ENCODE data around the gene UNC13B. TPM values are rescaled to one million over a fixed set of nuclear protein-coding genes. Genes with fewer than 3 reads are reported as not detected.

UNC13B gene
- total RNA-seq, 1 experiment from 2014 or later, result not detected

- H3K27me3 ChIP-seq (ENCODE audit: low read length), result no peaks in the 10 kb centered on the region
These were observed 253.7 kb downstream of the UNC13B start for GRCh38 chr9:35415402-35416097.

GRCh38 chr9:35416098-35416427 is 254.3 kb downstream of the UNC13B start:
- Histone ChIP-seq H3K36me3 (ENCODE audit: insufficient read depth, low read length) (no peaks in the 10 kb centered on the region), H3K9ac (ENCODE audit: low read length) (no peak overlapping the region), H3K4me1 (ENCODE audit: low read length) (no peaks in the 10 kb centered on the region), H3K27me3 (ENCODE audit: low read length) (no peaks in the 10 kb centered on the region), H2AFZ (ENCODE audit: low read length) (no peak overlapping the region), H3K9me3 (ENCODE audit: low read length) (no peaks in the 10 kb centered on the region), H3K4me2 (ENCODE audit: low read depth, low read length, poor library complexity, severe bottlenecking) (no peak overlapping the region), H3K4me3 (ENCODE audit: low read length) (no peak overlapping the region), H3K27ac (ENCODE audit: low read length) (no peak overlapping the region), H4K20me1 (ENCODE audit: insufficient read depth, low read depth, low read length) (no peaks in the 10 kb centered on the region), H3K9me2 (replicated peaks; ENCODE audit: insufficient read depth, low read length) (no peaks in the 10 kb centered on the region), H3K79me2 (ENCODE audit: low read length) (no peaks in the 10 kb centered on the region)
- DNase-seq, result no peak

More at GRCh38 chr9:35415402-35416097, 253.7 kb downstream of the UNC13B start:
- no peak overlapping the region for H3K9ac ChIP-seq (ENCODE audit: low read length)
- H3K9me3 ChIP-seq (ENCODE audit: low read length), result no peaks in the 10 kb centered on the region
- H3K9me2 ChIP-seq (replicated peaks; ENCODE audit: insufficient read depth, low read length), result no peaks in the 10 kb centered on the region
- no peak overlapping the region for H3K27ac ChIP-seq (ENCODE audit: low read length)
- no peaks in the 10 kb centered on the region for H4K20me1 ChIP-seq (ENCODE audit: insufficient read depth, low read depth, low read length)
- no peak overlapping the region for H3K4me3 ChIP-seq (ENCODE audit: low read length)
- no peaks in the 10 kb centered on the region for H3K79me2 ChIP-seq (ENCODE audit: low read length)
- no peak overlapping the region for H2AFZ ChIP-seq (ENCODE audit: low read length)
- no peaks in the 10 kb centered on the region for H3K36me3 ChIP-seq (ENCODE audit: insufficient read depth, low read length)
- H3K4me1 ChIP-seq (ENCODE audit: low read length), result no peaks in the 10 kb centered on the region
- no peak overlapping the region for H3K4me2 ChIP-seq (ENCODE audit: low read depth, low read length, poor library complexity, severe bottlenecking)
- peak; percentile 41 for DNase-seq

- no peaks in the 10 kb centered on the region for H4K20me1 ChIP-seq (ENCODE audit: insufficient read depth, low read depth, low read length)
- H3K79me2 ChIP-seq (ENCODE audit: low read length), result no peaks in the 10 kb centered on the region
- no peaks in the 10 kb centered on the region for H3K36me3 ChIP-seq (ENCODE audit: insufficient read depth, low read length)
- DNase-seq, result peak; percentile 7
- H3K27me3 ChIP-seq (ENCODE audit: low read length), result no peaks in the 10 kb centered on the region
- no peaks in the 10 kb centered on the region for H3K9me2 ChIP-seq (replicated peaks; ENCODE audit: insufficient read depth, low read length)
- H2AFZ ChIP-seq (ENCODE audit: low read length), result no peak overlapping the region
- H3K4me2 ChIP-seq (ENCODE audit: low read depth, low read length, poor library complexity, severe bottlenecking), result no peak overlapping the region
- H3K4me3 ChIP-seq (ENCODE audit: low read length), result no peak overlapping the region
- H3K9ac ChIP-seq (ENCODE audit: low read length), result no peak overlapping the region
- no peak overlapping the region for H3K27ac ChIP-seq (ENCODE audit: low read length)
- no peaks in the 10 kb centered on the region for H3K9me3 ChIP-seq (ENCODE audit: low read length)
- H3K4me1 ChIP-seq (ENCODE audit: low read length), result no peaks in the 10 kb centered on the region
These were observed 260.5 kb downstream of the UNC13B start for GRCh38 chr9:35422346-35422745.

- peak; percentile 9 for DNase-seq
- Histone ChIP-seq H3K79me2 (ENCODE audit: low read length) (no peaks in the 10 kb centered on the region), H4K20me1 (ENCODE audit: insufficient read depth, low read depth, low read length) (no peaks in the 10 kb centered on the region), H3K9me3 (ENCODE audit: low read length) (no peaks in the 10 kb centered on the region), H3K9ac (ENCODE audit: low read length) (no peak overlapping the region), H3K4me1 (ENCODE audit: low read length) (no peaks in the 10 kb centered on the region), H3K36me3 (ENCODE audit: insufficient read depth, low read length) (no peaks in the 10 kb centered on the region), H3K27me3 (ENCODE audit: low read length) (no peaks in the 10 kb centered on the region), H3K4me2 (ENCODE audit: low read depth, low read length, poor library complexity, severe bottlenecking) (no peak overlapping the region), H3K9me2 (replicated peaks; ENCODE audit: insufficient read depth, low read length) (no peaks in the 10 kb centered on the region), H2AFZ (ENCODE audit: low read length) (no peak overlapping the region), H3K4me3 (ENCODE audit: low read length) (no peak overlapping the region), H3K27ac (ENCODE audit: low read length) (no peak overlapping the region)
These were observed 260.9 kb downstream of the UNC13B start for GRCh38 chr9:35422753-35423152.

GRCh38 chr9:35423499-35423898 is 261.7 kb downstream of the UNC13B start:
- no peak overlapping the region for H3K4me3 ChIP-seq (ENCODE audit: low read length)
- no peak for DNase-seq
- H3K36me3 ChIP-seq (ENCODE audit: insufficient read depth, low read length), result no peaks in the 10 kb centered on the region
- H3K79me2 ChIP-seq (ENCODE audit: low read length), result no peaks in the 10 kb centered on the region
- H3K27ac ChIP-seq (ENCODE audit: low read length), result no peak overlapping the region
- H3K9me3 ChIP-seq (ENCODE audit: low read length), result no peaks in the 10 kb centered on the region
- H3K9me2 ChIP-seq (replicated peaks; ENCODE audit: insufficient read depth, low read length), result no peaks in the 10 kb centered on the region
- no peaks in the 10 kb centered on the region for H3K4me1 ChIP-seq (ENCODE audit: low read length)
- H3K4me2 ChIP-seq (ENCODE audit: low read depth, low read length, poor library complexity, severe bottlenecking), result no peak overlapping the region
- no peak overlapping the region for H3K9ac ChIP-seq (ENCODE audit: low read length)
- no peaks in the 10 kb centered on the region for H4K20me1 ChIP-seq (ENCODE audit: insufficient read depth, low read depth, low read length)
- no peaks in the 10 kb centered on the region for H3K27me3 ChIP-seq (ENCODE audit: low read length)
- no peak overlapping the region for H2AFZ ChIP-seq (ENCODE audit: low read length)

GRCh38 chr9:35424356-35425352 is 262.8 kb downstream of the UNC13B start:
- Histone ChIP-seq H2AFZ (ENCODE audit: low read length) (no peak overlapping the region), H3K79me2 (ENCODE audit: low read length) (no peaks in the 10 kb centered on the region), H3K27ac (ENCODE audit: low read length) (no peak overlapping the region), H3K9me3 (ENCODE audit: low read length) (no peaks in the 10 kb centered on the region), H3K4me3 (ENCODE audit: low read length) (no peak overlapping the region), H3K4me1 (ENCODE audit: low read length) (no peaks in the 10 kb centered on the region), H3K9ac (ENCODE audit: low read length) (no peak overlapping the region), H4K20me1 (ENCODE audit: insufficient read depth, low read depth, low read length) (no peaks in the 10 kb centered on the region), H3K36me3 (ENCODE audit: insufficient read depth, low read length) (no peaks in the 10 kb centered on the region), H3K4me2 (ENCODE audit: low read depth, low read length, poor library complexity, severe bottlenecking) (no peak overlapping the region), H3K9me2 (replicated peaks; ENCODE audit: insufficient read depth, low read length) (no peaks in the 10 kb centered on the region), H3K27me3 (ENCODE audit: low read length) (no peaks in the 10 kb centered on the region)
- no peak for DNase-seq

- Histone ChIP-seq H3K4me1 (ENCODE audit: low read length) (no peaks in the 10 kb centered on the region), H3K79me2 (ENCODE audit: low read length) (no peaks in the 10 kb centered on the region), H3K9me2 (replicated peaks; ENCODE audit: insufficient read depth, low read length) (no peaks in the 10 kb centered on the region), H3K4me3 (ENCODE audit: low read length) (no peak overlapping the region), H4K20me1 (ENCODE audit: insufficient read depth, low read depth, low read length) (no peaks in the 10 kb centered on the region), H3K4me2 (ENCODE audit: low read depth, low read length, poor library complexity, severe bottlenecking) (no peak overlapping the region), H3K27ac (ENCODE audit: low read length) (no peak overlapping the region), H3K9me3 (ENCODE audit: low read length) (no peaks in the 10 kb centered on the region), H3K36me3 (ENCODE audit: insufficient read depth, low read length) (no peaks in the 10 kb centered on the region), H3K27me3 (ENCODE audit: low read length) (no peaks in the 10 kb centered on the region), H3K9ac (ENCODE audit: low read length) (no peak overlapping the region), H2AFZ (ENCODE audit: low read length) (no peak overlapping the region)
- DNase-seq, result no peak
These were observed 264.8 kb downstream of the UNC13B start for GRCh38 chr9:35426627-35427026.

GRCh38 chr9:35431467-35431866 is 269.7 kb downstream of the UNC13B start:
- H4K20me1 ChIP-seq (ENCODE audit: insufficient read depth, low read depth, low read length), result no peaks in the 10 kb centered on the region
- H3K27me3 ChIP-seq (ENCODE audit: low read length), result no peaks in the 10 kb centered on the region
- no peak overlapping the region for H3K27ac ChIP-seq (ENCODE audit: low read length)
- H3K9me3 ChIP-seq (ENCODE audit: low read length), result no peaks in the 10 kb centered on the region
- H3K9me2 ChIP-seq (replicated peaks; ENCODE audit: insufficient read depth, low read length), result no peaks in the 10 kb centered on the region
- no peaks in the 10 kb centered on the region for H3K79me2 ChIP-seq (ENCODE audit: low read length)
- DNase-seq, result peak; percentile 16
- H3K9ac ChIP-seq (ENCODE audit: low read length), result no peak overlapping the region
- H2AFZ ChIP-seq (ENCODE audit: low read length), result no peak overlapping the region
- no peaks in the 10 kb centered on the region for H3K36me3 ChIP-seq (ENCODE audit: insufficient read depth, low read length)
- H3K4me1 ChIP-seq (ENCODE audit: low read length), result no peaks in the 10 kb centered on the region
- no peak overlapping the region for H3K4me3 ChIP-seq (ENCODE audit: low read length)
- H3K4me2 ChIP-seq (ENCODE audit: low read depth, low read length, poor library complexity, severe bottlenecking), result no peak overlapping the region

Data from Karpas-422 (cell line).